ENCODE data around the gene PPT2. TPM values are rescaled to one million over a fixed set of nuclear protein-coding genes. Genes with fewer than 3 reads are reported as not detected.
A peak's percentile ranks its signal among the peaks of the same experiment; 100 is the strongest.
"Not testable (repeated sequence)": the region's sequence is repeated elsewhere in the genome, so short reads cannot be mapped to it uniquely, and the experiment has no call there.

The PPT2 gene
- polyA plus RNA-seq, 3 donors, result 34.4 to 56.0 (median 44.0) TPM

DNA sequence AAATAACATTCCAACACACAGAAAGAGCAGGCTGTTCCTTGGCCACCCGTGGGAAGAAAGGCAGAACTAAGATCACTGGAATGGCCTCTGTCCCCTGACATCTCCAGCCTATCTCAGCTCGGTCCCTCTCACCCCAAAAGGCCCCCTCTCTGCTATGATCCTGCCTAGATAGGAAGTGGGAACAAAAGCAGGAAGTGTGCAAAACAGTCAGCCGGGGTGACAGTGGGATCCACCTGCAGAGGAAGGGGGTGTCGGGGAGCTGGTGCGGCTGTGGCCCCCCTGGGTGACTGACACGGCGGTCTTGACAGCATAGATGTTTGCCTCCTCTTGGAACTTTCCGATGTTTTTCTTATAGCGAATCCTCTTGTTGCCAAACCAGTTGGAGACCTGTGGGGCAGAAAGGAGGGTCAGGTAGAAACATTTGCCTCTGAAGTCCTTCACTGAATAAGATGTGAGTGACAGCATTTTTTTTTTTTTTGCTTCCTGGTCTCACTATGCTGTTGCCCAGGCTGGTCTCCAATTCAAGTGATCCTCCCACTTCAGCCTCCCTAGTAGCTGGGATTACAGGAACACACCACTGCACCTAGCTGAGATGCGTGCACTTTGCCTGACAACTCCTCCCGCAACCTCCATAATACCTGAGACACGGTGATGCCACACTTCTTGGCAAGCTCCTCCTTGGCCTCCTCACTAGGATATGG, 33.2 kb downstream of the PPT2 start:
- no peak for DNase-seq

DNA sequence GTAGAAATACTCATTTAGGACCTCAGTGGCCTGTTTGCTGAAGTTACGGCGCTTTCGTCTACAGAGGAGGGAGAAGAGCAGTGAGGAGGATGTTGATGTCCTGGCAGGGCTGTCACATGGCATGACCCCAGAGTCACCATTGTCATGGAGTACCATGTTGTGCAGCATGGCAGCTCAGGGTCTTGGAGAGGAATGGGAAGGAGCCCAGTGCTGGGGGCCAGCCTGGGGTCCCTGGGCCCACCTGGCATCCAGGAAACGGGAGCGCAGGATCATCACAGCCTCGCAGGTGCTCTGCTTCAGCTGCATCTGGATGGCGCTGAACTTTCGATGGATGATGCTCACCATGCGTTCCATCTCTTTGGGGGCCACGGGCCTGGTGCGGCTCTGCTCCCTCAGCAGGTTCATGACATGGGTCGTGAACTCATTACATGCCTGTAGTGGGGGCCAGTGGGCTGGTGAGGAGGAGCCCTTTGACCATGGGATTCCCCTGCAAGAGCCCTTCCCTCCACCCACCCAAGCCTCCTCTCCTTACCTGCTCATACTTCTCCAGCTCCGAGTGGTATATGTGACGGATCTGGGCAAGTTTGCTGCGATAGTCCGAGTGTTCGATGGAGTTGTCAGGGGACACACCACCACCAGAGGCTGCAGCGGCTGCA, 33.9 kb downstream of the PPT2 start:
- DNase-seq, result not testable (repeated sequence)

DNA sequence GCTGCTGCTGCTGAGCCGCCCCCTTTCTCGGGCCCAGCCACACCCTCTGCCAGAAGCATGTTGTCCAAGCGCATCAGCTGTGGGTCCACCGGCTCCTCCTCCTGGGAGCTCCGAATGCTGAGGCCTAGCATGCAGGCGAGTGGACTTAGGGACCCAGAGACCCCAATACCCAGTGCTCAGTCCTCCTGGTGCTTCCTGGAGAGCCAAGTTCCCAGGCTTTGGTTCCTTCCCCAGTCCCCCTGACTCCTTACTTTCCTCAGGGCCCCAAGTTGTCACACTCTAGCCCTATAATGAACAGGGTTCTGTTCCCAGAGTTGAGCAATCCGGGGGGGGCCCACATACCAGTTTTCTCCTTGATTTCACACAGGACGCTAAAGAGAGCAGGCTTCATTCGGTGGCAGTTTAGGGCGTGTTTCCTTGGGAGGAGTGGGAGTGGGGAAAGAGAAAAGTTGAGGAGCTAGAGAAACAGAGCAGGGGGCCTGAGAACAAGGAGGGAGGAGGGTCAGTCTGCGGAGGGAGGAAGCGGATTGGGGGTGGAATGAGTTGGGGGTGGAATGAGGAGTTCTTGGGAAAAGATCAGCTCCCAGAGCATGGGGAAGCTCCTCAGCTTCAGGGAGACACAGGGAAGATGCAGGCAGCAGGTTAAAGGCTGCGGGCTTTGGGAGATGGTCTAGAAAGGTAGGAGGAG, 34.6 kb downstream of the PPT2 start:
- DNase-seq, result no peak

- DNase-seq, result no peak
Observed at GRCh38 chr6:32189069-32189741, 35.3 kb downstream of the PPT2 start.

DNA sequence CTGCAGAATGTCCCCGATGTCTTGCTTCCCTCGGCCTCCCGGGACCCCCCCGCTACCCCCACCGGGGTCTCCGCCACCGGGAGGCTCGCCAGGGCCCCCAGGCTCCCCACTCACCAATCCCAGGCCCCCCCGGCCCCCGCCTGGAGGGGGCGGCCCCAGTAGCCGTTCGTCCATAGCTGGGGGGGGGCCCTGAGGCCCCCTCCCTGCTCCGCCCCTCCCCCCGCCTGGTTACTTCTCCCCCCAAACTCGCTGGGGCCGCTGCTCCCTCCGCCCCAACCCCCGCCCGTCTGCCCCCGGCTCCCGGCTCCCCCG, 35.8 kb downstream of the PPT2 start:
- DNase-seq, result no peak

DNA sequence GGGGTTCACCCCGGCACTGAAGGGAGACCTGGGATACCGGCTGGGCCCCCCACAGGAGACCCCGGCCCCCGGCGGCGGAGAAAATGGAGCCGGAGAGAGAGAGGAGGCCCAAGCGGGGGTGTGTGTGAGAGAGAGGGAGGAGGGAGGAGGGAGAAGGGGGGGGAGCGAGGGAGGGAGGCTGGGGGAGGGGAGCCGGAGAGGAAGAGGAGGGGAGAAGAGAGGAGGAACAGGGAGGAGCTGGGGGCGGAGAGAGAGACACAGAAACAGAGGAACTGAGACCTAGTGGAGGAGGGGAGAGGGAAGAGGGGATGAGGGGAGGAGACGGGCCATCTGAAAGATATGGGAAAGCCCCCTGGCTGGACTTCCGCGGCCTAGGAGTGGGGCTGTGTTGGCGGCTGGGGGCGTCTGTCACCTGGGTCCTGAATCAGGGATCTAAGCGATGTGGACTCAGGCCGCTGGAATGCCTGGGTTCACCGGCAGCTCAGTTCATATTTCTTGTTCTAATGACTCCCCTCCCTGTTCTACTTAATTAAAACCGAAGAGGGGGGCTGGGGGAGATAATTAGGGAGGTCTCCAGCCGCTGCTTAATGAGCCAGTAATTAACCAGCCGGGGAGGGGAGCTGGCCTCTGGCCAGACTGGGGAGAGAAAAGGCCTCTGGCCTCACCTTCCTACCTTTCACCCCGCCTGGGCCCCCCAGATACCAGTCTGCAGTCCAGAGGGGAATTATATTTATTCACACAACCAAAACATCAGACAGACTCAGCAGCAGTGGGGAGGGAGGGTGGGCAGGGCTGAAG, 36.3 kb downstream of the PPT2 start, which contains the start of gene PBX2:
PBX2 (minus strand) TSS at position 149 of the 798 bp plus-strand sequence. CDS start 287 bp downstream, outside the sequence.
- peak; percentile 95 for DNase-seq

GRCh38 chr6:32190911-32191677, 37.2 kb downstream of the PPT2 start:
- DNase-seq, result no peak

DNA sequence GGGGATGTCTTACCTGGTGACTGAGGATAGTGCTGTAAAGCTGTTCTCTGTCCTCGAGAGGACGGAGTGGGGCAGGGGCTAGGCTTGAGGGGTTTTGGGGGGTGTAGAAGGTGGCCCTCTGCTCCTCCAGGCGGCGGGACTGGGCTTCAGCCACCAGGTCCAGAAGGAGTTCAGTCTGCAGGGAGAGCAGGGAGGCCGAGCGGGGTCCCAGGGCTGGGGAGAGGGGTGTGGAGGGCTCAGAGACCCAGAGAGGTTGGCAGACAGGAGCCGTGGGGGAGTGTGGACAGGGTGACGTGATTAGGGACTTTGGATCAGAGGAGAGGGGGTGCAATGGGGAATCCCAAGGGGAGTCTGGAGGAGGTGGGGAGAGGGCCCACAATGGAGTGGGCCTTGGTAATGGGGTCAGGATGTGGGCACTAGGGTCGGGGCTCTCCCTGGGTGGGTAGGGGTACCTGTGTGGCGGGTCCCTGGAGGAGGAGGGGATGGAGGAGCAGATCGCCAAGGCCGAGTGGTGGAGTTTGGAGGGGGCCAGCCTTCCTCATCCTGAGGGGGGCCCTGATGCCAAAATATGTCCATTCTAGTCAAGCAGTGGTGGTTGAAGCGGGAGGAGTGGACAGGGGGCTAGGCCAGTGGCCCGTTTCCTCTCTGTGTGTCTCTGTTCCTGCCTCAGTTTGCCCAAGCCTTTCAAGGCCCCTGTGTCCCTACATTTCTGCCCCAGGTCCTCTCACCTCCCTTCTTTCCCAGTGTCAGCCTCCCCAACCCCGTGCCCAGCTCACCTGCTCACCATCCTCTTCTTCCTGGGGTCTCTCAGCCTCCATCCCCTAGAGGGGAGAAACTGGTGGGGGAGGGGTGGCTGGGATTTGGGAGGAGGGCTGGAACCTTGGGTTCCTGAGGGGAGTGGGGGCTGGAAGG, 38.0 kb downstream of the PPT2 start:
- no peak for DNase-seq

- DNase-seq, result no peak
Observed at GRCh38 chr6:32192608-32193039, 38.7 kb downstream of the PPT2 start, which contains the start of gene GPSM3. TSS of gene GPSM3 (minus strand) at chr6:32192643. CDS start at chr6:32192513, 130 bp downstream.

- DNase-seq, result not testable (repeated sequence)
Observed at GRCh38 chr6:32193096-32193495, 39.2 kb downstream of the PPT2 start.

DNA sequence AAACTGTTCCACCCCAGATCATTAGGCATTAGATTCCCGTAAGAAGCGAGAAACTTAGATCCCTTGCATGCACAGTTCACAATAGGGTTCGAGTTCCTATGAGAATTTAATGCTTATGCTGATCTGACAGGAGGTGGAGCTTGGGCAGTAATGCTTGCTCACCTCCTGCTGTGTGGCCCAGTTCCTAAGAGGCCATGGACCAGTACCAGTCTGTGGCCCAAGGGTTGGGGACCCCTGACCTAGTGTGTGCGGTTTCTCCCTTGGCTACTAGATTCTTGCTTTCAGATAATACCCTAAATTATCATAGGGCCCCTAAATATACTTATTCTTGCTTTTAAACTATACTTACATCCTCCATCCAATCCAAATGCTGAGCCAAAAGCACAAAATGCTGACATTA, 40.4 kb downstream of the PPT2 start:
- DNase-seq, result no peak

GRCh38 chr6:32194825-32195651, 41.1 kb downstream of the PPT2 start:
- no peak for DNase-seq

GRCh38 chr6:32195652-32195901, 41.6 kb downstream of the PPT2 start:
- peak; percentile 100 for DNase-seq

DNA sequence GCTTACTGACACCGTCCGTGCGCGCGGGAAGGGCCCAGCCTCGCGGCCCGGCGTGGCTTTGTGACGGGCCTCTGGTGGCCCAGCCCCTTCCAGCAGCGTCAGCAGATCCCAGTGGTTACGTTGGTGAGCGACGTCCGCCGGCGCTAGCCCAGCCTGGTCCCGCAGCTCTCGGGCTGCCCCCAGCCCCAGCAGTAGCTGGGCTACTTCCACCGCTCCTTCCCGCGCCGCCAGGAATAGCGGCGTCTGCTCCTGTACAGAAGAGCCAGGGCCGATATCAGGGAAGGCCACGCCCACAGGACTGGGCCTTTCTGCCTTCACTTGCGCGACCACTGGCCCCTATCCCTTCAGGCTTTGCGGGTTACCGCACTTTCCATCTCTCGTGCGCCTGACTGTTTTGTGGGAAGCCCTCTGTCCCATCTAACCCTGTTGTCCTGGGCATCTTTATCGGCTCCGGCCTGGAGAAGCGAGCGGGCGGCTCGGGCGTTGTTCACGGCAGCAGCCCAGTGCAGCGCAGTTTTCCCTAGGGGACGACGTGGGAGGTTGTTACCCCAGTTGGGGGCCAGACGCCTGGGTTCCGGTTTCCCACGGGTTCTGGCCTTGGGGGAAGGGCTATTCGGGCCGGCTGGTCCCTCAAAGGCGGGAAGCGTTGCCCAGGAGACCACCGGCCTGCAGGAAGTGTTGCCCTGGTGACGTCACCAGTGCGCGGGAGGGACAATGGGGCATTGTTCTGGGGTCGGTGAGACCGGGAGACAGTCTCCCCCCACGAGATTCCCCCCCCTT, 42.2 kb downstream of the PPT2 start:
- peak; percentile 95 for DNase-seq

- DNase-seq, result no peak
Observed at GRCh38 chr6:32196682-32197616, 43.0 kb downstream of the PPT2 start.

DNA sequence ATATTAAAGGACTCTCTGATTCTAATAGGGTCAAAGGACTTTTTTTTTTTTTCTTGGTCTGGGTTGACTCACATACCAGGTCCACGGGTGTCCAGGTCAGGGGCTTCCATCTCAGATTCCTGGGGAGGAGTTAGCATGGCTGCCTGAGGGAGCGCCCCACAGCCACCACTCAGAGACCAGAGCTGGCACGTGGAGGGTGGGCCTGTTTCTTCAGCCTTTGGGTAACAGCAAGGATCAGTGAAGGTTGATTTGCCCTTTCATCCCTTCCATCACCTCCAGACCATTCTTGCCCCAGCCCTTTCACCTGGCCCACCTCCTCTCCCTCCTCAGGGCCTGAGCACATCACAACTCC, 44.4 kb downstream of the PPT2 start:
- no peak for DNase-seq

- DNase-seq, result no peak
Observed at GRCh38 chr6:32198866-32199265, 44.9 kb downstream of the PPT2 start.

Measured in renal pelvis (tissue), 4 donors.